ENCODE results near the gene KIR3DL1. TPM values are rescaled to one million over a fixed set of nuclear protein-coding genes. Genes with fewer than 3 reads are reported as not detected.
"Not testable (repeated sequence)": the region's sequence is repeated elsewhere in the genome, so short reads cannot be mapped to it uniquely, and the experiment has no call there.

Gene KIR3DL1
- polyA plus RNA-seq, 1 donor: not detected

DNA sequence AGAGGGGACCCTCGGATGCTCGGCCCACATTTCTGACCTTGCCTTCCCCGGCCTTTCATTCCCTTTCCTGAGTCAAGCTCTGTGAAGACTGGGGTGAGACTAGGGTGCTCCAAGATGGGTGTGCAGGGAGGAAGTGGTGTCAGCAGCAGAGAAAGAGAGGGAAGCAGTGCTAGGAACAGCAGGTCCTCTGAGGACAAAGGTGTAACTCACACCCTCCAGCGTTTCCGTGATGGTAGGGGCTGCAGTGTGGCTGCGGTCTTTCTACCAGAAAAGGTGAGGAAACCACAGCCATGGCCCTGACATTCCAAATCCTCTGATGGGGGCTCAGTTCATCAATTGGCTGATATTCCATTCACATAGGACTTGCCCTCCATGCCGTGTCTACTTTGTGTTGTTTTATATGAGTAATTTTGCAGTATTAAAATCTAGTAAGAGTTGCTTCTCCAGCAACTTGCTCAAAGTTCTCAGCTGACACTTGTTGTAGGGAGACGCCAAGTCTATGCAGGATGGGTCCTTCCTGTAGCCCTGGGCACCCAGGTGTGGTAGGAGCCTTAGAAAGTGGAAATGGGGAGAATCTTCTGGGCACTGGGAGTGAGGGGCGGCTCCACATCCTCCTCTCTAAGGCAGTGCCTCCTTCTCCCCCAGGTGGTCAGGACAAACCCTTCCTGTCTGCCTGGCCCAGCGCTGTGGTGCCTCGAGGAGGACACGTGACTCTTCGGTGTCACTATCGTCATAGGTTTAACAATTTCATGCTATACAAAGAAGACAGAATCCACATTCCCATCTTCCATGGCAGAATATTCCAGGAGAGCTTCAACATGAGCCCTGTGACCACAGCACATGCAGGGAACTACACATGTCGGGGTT lies 1.6 kb downstream of the KIR3DL1 start:
- no peak for DNase-seq

DNA sequence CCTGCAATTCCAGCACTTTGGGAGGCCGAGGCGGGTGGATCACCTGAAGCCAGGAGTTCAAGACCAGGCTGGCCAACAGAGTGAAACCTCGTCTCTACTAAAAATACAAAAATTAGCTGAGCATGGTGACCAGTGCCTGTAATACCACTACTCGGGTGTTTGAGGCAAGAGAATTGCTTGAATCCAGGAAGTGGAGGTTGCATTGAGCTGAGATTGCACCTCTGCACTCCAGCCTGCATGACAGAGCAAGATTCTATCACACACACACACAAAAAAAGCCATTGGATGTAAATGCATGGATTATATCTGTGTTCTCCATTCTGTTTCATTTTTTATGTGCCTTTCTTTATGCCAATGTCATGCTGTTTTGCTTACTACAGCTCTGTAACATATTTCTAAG lies 8.1 kb downstream of the KIR3DL1 start:
- DNase-seq: not testable (repeated sequence)

DNA sequence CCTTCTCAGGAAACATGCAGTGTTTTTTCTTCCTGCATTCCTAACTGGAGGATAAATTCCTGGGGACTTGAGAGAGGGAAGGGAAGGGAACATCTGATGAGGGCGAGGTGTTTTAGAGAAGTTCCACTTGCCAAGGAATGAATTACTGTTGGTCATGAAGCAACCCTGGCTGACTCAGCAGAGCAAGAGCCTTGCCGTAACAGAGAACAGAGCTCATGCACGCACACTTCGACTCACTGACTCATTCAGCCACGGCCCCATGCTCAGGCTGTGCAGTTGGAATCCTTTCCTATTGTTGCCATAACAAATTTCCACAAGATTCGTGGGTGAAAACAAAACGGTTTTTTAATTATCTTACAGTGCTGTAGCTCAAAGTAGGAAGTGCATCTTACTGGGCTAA lies 9.1 kb downstream of the KIR3DL1 start:
- not testable (repeated sequence) for DNase-seq

DNA sequence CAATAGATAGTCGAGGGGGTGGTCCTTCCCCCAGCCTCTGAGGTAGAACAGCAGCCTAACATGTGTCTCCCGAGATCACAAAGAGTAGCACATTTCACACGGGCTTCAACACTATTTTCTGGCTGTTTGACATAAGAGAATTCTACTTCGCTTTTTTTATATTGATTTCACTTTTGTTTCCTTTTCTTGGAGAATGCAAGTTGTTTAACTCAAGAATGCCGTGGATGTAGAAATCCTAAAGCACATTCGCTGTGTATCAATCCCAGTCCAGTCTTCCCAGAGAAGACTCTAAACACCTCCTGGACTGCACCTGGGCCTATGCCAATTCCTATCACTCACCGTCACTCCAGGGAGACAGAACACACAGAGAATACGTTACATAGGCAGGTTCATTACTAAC lies 11.8 kb downstream of the KIR3DL1 start:
- not testable (repeated sequence) for DNase-seq

DNA sequence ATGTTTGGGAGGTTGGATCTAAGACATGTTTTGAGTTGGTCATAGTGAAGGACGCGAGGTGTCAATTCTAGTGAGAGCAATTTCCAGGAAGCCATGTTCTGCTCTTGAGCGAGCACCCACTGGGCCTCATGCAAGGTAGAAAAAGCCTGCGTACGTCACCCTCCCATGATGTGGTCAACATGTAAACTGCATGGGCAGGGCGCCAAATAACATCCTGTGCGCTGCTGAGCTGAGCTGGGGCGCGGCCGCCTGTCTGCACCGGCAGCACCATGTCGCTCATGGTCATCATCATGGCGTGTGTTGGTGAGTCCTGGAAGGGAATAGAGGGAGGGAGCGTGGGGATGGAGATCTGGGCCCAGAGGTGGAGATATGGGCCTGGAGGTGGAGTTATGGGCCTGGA lies 16.2 kb downstream of the KIR3DL1 start, which contains the start of gene KIR2DS4:
TSS of gene KIR2DS4 (plus strand) at position 181 of the 400 bp plus-strand sequence.
- not testable (repeated sequence) for DNase-seq

DNA sequence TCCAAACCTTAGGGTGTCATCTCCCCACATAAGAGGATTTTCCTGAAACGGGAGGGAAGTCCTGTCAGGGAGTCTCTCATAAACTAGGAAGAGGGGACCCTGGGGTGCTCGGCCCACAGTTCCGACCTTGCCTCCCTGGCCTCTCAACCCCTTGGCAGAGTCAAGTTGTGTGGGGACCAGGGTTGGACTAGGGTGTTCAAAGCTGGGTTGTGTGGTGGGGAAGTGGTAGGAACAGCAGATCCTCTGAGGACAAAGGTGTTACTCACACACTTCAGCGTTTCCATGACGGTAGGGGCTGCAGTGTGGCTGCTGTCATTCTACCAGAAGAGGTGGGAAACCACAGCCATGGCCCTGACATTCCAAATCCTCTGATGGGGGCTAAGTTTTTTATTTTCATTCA lies 18.9 kb downstream of the KIR3DL1 start:
- DNase-seq: not testable (repeated sequence)

DNA sequence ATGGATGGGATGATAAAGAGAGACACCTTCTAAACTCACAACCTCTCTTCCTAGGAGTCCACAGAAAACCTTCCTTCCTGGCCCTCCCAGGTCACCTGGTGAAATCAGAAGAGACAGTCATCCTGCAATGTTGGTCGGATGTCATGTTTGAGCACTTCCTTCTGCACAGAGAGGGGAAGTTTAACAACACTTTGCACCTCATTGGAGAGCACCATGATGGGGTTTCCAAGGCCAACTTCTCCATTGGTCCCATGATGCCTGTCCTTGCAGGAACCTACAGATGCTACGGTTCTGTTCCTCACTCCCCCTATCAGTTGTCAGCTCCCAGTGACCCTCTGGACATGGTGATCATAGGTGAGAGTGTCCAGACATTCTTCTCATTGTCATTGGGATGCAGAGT lies 21.3 kb downstream of the KIR3DL1 start:
- not testable (repeated sequence) for DNase-seq

DNA sequence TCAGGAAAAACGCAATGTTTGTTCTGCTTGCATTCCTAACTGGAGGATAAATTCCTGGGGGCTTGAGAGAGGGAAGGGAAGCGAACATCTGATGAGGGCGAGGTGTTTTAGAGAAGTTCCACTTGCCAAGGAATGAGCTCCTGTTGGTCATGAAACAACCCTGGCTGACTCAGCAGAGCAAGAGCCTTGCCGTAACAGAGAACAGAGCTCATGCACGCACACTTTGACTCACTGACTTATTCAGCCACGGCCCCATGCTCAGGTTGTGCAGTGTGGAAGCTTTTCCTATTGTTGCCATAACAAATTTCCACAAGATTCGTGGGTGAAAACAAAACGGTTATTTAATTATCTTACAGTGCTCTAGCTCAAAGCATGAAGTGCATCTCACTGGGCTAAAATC lies 26.9 kb downstream of the KIR3DL1 start:
- not testable (repeated sequence) for DNase-seq

DNA sequence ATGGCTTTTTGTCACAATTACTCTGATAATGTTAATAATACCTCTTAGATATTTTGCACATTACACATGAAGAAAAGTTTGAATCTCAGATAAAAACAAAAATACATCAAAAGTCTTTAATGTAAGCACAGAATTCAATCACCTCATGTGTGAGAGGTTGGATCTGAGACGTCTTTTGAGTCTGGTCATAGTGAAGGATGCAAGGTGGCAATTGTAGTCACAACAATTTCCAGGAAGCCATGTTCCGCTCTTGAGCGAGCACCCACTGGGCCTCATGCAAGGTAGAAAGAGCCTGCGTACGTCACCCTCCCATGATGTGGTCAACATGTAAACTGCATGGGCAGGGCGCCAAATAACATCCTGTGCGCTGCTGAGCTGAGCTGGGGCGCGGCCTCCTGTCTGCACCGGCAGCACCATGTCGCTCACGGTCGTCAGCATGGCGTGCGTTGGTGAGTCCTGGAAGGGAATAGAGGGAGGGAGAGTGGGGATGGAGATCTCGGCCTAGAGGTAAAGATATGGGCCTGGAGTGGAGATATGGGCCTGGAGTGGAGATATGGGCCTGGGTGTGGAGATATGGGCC lies 33.9 kb downstream of the KIR3DL1 start, which contains the start of gene KIR3DL2:
TSS of gene KIR3DL2 (plus strand) at position 383 of the 580 bp plus-strand sequence. CDS start at position 416, 33 bp downstream.
- DNase-seq: not testable (repeated sequence)

DNA sequence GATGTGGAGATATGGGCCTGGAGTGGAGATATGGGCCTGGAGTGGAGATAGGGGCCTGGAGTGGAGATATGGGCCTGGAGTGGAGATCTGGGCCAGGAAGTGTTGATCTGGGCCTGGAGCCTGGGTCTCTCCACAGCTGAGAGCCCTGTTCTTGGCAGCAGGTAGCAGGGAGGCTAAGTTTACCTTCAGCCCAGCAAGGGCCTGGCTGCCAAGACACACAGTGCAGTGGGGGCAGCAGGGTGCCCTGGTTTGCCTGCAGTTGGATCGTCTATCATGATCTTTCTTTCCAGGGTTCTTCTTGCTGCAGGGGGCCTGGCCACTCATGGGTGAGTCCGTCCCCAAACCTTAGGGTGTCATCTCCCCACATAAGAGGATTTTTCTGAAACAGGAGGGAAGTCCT lies 34.7 kb downstream of the KIR3DL1 start:
- no peak for DNase-seq

DNA sequence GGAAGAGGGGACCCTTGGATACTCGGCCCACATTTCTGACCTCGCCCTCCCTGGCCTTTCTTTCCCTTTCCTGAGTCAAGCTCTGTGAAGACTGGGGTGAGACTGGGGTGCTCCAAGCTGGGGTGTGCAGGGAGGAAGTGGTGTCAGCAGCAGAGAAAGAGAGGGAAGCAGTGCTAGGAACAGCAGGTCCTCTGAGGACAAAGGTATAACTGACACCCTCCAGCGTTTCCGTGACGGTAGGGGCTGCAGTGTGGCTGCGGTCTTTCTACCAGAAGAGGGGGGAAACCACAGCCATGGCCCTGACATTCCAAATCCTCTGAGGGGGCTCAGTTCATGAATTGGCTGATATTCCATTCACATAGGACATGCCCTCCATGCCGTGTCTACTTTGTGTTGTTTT lies 35.1 kb downstream of the KIR3DL1 start:
- no peak for DNase-seq

DNA sequence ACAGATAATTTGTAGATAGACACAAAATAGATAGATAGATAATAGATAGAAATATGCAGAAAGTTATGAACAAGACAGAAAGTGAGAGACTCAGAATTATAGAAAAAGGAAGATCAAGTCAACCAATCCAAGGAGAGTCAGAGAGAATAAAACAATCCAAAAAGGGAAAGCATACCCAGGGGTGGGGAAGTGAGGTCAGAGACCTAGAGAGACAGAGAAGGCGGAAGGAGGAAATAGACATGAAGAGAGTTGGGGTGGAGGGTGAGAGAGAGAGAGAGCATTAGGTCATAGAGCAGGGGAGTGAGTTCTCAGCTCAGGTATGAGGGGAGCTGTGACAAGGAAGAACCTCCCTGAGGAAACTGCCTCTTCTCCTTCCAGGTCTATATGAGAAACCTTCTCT lies 39.0 kb downstream of the KIR3DL1 start:
- not testable (repeated sequence) for DNase-seq

DNA sequence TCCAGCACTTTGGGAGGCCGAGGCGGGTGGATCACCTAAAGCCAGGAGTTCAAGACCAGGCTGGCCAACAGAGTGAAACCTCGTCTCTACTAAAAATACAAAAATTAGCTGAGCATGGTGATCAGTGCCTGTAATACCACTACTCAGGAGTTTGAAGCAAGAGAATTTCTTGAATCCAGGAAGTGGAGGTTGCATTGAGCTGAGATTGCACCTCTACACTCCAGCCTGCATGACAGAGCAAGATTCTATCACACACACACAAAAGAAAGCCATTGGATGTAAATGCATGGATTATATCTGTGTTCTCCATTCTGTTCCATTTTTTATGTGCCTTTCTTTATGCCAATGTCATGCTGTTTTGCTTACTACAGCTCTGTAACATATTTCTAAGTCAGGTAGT lies 42.2 kb downstream of the KIR3DL1 start:
- DNase-seq: not testable (repeated sequence)

DNA sequence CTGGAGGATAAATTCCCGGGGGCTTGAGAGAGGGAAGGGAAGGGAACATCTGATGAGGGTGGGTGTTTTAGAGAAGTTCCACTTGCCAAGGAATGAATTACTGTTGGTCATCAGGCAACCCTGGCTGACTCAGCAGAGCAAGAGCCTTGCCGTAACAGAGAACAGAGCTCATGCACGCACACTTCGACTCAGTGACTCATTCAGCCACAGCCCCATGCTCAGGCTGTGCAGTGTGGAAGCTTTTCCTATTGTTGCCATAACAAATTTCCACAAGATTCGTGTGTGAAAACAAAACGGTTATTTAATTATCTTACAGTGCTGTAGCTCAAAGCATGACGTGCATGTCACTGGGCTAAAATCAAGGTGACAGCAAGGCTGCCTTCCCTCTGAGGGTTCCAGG lies 43.2 kb downstream of the KIR3DL1 start:
- not testable (repeated sequence) for DNase-seq

DNA sequence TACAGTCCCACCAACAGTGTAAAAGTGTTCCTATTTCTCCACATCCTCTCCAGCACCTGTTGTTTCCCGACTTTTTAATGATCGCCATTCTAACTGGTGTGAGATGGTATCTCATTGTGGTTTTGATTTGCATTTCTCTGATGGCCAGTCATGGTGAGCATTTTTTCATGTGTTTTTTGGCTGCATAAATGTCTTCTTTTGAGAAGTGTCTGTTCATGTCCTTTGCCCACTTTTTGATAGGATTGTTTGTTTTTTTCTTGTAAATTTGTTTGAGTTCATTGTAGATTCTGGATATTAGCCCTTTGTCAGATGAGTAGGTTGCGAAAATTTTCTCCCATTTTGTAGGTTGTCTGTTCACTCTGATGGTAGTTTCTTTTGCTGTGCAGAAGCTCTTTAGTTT lies 47.2 kb downstream of the KIR3DL1 start:
- not testable (repeated sequence) for DNase-seq

DNA sequence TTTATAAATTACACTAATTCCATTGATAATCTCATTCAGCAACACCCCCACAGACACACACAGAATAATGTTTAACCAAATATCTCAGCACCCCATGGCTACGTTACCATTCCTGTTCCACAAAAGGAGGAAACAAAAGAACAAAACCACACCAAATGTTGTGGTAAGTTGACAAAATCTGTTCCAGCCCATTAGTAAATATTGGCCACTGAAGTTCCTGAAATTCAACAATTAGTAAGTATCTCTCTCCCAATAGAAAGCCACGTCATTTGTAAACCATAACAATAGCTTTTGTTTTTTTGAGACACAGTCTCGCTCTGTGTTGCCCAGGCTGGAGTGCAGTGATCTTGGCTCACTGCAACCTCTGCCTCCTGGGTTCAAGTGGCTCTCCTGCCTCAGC lies 55.4 kb downstream of the KIR3DL1 start:
- DNase-seq: no peak

DNA sequence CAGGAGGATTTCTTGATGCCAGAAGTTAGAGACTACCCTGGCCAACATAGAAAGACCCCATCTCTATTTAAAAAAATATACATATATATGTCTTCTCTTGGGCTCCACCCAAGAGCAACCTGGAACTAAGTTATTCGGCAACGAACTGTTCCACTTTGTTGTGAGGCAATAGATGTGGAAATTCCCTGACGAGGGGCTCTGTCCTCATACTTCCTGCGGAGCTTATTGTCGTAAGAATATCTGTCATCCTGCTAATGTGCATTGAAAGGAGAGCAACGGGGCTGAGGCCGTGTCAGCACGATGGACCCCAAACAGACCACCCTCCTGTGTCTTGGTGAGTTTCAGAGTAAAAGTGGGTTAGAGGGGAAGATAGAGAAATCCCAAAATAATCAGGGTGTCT lies 57.7 kb downstream of the KIR3DL1 start, which contains the start of gene FCAR:
TSS of gene FCAR (plus strand) at position 246 of the 400 bp plus-strand sequence. CDS start at position 301, 55 bp downstream.
- no peak for DNase-seq

DNA sequence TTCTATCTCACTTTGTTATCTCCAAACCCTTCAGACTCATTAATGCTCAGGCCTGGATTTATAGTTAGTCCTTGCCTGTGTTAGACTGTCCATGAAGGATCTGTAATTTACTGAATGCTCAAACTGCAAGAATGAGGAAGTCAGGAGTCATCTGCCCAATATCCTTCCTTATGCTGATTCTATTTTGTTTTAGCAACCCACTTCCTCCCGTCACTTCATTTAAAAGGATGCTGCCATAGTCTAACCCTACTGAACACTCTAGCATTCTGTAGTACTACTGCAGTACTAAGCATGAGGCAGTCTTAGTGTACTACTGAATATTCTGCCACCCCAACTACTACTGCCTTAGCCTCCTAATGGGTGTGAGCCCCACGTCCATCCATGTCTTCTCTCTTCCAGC lies 59.2 kb downstream of the KIR3DL1 start:
- peak; percentile 9 for DNase-seq

DNA sequence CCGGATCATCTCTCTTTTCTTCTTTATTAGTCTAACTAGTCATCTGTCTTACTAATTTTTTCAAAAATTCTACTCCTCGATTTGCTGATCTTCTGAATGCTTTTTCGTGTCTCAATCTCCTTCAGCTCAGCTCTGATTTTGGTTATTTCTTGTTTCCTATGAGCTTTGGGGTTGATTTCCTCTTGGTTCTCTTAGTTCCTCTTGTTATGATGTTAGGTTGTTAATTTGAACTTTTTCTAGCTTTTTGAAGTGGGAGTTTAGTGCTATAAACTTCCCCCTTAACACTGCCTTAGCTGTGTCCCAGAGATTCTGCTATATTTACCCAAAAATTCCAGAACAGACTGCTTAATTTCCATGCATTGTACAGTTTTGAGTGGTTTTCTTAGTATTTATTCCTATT lies 61.2 kb downstream of the KIR3DL1 start:
- DNase-seq: no peak
